Measurements from ENCODE around the gene ARHGEF25.
"Not testable (repeated sequence)": the region's sequence is repeated elsewhere in the genome, so short reads cannot be mapped to it uniquely, and the experiment has no call there.

ARHGEF25 gene

DNA sequence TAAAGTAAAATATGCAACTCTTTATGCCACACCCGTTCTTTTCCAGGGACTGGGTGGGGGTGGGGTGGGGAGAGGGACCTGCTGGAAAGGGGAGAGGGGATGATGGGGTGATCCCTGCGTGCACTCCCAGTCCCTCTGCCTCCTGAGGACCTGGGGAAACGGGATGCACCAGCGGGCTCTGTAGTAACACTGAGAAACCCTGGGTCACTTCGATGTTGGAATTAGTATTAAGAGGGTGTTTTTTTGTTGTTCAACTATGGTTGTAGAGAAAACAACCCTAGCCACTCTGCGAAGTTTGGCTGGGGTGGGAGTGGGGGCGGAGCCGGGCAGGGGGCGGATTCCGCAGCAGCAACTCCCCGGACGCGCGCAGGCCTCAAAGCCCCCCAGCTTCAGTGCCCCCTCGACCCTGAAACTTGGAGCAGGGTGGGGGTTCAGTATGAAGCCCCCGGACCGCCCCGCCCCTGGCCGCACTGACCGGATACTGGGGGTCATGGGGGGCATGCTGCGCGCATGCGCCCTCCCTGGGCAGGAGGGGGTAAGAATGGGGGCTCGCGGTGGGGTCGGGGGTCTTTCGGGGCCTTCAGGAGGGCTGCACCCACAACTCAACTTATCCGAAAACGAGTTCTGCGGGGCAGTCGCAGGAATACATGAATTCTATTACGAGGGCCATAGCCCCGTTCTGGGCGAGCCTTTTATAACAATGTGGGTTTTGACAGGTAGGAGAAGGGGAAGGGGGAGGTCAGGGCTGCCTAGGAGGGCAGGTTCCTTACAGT lies 1.3 kb upstream of the ARHGEF25 start:
- DNase-seq = no peak

DNA sequence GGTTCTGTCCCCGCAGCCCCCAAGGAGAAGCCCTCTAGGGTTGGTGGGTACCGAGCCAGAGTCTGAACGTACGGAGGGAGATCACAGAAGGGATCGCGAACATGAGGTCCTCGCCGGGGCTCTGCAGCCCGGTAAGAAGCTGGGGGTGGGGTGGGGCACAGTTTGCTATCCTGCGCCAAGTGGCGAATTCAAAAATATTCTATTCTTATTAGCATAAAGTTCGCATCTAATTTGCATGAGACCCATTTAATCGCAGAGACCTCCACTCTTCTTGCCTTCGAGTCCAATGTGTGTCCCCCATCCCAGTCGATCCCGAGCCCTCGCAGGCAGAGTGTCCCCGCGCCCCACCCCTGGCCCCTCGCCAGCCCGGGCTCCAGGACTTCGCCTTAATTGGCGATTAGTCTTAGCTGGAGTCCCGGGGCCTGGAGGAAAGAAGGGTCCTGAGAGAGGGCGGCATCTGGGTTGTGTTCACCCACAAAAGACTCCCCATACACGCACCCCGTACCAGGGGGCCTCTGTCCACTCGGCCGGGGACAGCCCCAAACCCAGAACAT lies 604 bp upstream of the ARHGEF25 start:
- DNase-seq = peak; percentile 67

DNA sequence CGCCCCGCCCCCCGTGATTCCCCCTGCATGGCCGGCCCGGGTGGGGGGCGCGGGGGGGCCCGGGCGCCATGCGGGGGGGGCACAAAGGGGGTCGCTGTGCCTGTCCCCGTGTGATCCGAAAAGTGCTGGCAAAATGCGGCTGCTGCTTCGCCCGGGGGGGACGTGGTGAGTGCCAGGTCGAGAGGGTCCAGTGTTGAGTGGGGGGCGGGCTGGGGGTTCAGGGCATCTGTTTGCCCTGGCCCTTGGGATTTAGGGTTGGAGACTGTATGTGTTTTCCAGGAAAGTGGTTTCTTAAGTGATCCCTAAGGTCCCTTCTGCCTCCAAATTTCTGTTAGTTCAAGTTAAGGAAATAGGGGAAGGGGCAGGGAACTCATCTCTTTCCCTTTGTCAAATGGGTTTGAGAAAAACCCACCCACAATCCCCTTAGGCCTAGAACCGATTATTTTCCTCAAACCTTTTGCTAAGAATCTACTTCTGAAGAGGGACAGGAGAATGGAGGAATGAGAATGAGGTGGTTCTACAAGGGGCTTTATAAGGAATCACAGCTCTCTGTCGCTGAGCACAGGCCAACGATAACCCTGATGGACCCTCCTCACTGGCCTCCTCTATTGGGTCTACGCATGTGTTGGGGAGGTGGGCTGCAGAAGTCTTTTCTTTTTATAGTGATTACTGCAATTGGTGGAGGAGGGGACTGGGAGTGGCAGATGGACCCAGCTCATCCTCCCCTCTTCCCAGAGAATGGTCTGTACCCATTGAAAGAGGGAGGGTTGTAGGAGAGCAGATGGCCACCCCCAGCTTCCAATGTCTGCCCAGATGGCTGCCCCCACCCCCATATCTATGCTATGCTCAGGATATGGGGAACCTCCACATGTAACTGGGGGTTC lies 834 bp downstream of the ARHGEF25 start:
- DNase-seq = peak; percentile 61

DNA sequence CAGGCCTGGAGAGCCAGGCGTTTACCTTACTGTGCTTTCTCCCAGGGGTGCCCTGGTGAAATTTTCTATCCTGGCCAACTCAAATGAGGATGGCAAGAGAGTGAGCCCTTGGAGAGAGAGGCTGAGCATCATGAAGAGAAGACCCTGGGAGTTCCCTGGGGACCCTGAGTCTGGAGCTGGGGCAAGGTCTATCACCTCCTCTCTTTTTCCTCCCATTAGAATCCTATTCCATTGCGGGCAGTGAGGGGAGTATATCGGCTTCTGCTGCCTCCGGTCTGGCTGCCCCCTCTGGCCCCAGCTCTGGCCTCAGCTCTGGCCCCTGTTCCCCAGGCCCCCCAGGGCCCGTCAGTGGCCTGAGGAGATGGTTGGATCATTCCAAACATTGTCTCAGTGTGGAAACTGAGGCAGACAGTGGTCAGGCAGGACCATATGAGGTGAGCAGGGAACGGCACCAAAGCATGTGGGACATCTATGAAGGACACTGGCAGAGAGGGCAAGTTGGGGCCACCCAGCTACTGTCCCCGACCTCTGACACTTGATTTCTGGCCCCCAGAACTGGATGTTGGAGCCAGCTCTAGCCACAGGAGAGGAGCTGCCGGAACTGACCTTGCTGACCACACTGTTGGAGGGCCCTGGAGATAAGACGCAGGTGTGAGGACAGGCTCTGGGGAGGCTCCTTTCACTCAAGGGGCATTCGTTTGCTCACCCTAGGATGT lies 1.6 kb downstream of the ARHGEF25 start:
- DNase-seq = no peak

DNA sequence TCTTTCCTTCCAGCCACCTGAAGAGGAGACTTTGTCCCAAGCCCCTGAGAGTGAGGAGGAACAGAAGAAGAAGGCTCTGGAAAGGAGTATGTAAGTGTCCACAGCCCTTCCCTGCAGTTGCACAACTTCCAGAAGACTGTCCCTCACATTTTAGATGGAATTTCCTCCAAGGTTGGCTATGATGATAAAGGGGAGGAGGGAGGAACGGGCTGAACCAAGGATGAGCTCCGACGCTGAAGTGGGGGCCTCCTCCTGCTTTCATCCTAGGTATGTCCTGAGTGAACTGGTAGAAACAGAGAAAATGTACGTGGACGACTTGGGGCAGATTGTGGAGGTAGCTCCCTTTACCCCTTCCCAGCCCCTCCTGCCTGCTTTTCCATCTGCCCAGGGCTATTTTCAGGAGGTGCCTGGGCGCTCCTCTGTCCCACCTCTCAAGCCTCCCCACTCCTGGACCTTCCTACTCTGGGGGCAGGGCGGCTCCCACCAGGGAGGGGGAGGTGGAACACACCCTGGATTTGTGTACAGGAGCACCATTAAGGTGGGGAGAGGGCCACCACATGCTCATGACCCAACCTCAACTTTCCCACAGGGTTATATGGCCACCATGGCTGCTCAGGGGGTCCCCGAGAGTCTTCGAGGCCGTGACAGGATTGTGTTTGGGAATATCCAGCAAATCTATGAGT lies 2.3 kb downstream of the ARHGEF25 start:
- no peak for DNase-seq

DNA sequence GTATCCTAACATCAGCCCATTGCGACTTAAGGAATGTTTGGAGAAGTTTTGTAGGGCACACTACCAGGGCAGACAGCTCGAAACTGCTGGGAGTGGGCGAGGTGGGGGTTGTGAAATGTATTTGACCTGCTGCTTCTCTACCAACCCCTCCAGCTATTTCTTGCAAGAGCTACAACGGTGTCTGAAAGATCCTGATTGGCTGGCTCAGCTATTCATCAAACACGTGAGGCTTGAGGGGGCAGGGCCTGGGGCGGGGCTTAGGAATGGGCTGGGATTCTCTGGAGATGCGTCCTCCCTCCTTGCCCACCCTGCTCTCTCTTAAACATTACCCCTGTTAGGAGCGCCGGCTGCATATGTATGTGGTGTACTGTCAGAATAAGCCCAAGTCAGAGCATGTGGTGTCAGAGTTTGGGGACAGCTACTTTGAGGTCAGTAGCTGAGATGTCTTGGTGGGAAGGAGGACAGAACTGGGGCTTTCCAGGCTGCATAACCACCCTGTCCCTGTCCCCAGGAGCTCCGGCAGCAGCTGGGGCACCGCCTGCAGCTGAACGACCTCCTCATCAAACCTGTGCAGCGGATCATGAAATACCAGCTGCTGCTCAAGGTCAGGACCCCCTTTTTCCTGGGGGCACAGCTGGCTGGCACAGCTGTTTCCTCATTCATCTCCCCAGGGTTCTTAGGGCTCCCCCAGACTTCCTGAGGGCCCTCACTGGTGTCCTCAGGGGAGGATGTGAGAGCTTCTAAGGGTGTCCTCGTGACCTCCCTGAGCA lies 3.1 kb downstream of the ARHGEF25 start:
- peak; percentile 10 for DNase-seq

DNA sequence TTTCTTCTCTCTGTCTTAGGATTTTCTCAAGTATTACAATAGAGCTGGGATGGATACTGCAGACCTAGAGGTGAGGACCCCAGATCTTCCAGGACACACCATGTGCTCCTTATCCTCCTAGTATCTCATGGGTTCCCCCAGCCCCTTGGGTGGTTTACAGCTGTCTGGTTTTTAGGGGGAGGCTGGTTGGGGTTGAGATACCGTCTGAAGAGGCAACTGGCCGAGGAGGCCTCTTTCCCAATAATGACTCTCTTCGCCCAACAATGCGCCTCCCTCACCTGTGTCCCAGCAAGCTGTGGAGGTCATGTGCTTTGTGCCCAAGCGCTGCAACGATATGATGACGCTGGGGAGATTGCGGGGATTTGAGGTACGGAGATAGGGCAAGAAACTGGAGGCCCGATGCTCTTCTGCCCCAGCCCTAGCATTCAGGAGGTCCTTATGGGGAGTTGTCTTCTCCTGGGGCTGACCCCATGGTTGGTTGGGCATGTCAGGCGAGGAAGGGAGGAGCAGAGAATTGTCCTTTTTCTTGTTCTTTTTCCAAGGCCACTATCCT lies 3.8 kb downstream of the ARHGEF25 start:
- no peak for DNase-seq

GRCh38 chr12:57615637-57616036 lies 4.4 kb downstream of the ARHGEF25 start:
- DNase-seq = no peak

DNA sequence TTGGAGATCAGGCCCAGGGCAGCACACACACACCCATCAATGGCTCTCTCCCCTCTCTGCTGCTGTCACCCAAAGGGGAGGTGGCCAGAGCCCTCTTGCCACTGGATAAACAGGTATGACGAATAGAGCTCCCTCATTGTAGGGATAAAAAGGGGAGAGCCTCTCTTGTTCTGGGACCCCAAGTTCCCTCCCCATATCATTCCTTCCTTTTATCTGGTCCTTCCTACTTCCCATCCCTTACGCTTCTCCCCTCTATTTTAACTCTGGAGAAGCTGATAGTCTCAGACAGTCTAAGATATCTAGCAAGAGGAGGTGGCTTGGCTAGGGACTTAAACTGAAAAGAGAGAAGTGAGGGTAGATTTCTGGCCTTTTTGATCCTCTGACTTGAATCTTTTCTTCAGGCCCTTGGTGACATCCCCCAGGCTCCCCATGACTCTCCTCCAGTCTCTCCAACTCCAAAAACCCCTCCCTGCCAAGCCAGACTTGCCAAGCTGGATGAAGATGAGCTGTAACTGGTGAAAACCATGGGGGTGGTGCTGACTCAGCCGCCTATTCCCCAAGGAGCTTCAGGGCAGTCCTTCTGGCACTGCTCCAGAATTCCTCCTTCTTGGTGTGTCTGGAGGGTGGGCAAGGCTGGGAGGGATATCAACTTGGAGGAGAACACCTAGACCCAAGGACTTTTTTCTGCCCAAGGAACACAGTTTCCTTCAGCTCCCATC lies 5.3 kb downstream of the ARHGEF25 start:
- DNase-seq = peak; percentile 40

- no peak for DNase-seq
These were observed 6.7 kb downstream of the ARHGEF25 start for GRCh38 chr12:57617942-57618341.

DNA sequence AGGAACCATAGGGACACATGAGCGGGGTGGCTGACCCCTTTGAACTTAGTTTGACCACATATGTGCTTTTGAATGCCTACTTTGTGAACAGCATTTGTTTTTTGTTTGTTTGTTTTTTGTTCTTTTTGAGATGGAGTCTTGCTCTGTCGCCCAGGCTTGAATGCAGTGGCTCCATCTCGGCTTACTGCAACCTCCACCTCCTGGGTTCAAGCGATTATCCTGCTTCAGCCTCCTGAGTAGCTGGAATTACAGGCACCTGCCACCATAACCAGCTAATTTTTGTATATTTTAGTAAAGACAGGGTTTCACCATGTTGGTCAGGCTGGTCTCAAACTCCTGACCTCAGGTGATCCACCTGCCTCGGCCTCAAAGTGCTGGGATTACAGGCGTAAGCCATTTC lies 7.2 kb downstream of the ARHGEF25 start:
- DNase-seq = not testable (repeated sequence)

GRCh38 chr12:57618966-57619433 lies 7.8 kb downstream of the ARHGEF25 start:
- no peak for DNase-seq

GRCh38 chr12:57619434-57620244 lies 8.4 kb downstream of the ARHGEF25 start:
- DNase-seq = no peak

DNA sequence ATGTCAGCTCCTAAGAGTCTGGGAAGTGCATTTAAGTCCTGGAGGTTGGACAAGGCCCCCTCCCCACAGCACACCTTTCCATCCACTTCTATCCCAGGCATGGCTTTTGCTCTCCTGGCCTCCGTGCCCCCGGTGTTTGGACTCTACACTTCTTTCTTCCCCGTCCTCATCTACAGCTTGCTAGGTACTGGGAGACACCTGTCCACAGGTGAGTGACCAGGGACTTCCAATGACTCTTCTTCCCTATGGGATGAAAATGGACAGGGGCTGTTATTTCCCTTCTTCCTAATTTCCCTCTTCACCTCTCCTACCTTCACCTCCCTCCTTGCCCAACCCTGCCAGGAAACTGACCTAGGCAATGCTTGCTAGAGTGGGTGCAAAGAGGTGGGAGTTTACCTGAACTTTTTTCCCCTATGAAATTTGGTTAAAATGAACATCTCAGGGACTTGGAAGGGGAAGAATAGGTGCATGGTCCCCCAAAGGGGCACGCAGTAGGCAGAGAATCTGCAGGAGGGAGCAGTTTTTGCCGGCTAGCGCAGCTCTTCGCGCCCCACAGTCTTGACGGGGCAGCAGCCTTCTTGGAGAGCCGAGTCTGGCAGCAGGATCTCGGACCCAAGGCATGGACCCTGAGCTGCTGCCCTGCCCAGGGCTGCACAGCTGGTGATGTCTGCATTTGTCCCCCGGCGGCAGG lies 9.2 kb downstream of the ARHGEF25 start:
- no peak for DNase-seq

GRCh38 chr12:57620936-57621496 lies 9.8 kb downstream of the ARHGEF25 start:
- peak; percentile 55 for DNase-seq

DNA sequence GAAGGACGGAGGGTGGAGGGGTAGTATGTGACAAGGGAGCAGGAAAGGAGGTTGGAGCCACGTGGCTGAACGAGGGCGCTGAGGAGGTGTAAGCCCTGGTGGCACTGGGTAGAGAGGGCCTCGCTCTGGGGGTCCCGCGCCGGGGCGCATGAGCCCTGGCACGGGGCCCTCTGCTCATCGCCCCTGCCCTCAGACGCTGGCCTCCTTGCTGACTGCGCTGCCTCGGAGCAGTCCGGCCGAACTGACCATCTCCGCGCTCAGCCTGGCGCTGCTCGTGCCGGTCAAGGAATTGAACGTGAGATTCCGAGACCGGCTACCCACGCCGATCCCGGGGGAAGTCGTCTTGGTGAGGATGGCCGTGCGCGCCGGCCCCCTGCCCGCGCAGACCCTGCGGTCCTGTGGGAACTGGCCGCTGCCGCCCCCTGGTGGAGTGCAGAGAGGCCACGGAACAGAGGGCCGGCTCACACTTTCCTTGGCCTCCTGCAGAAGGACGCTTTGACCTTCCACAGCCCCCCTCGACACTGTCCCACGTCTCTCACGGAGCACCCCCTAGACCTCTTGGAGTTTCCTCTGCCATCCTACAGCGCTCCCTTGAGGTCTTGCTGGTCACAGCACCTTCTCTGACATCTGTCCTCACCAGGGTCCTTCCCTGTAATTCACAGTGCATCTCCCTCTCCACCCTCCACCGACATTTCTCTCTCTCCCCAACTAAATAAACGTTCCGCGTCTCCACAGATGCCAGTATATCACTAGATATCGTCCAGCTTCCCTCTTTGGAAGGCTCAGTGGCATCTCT lies 10.5 kb downstream of the ARHGEF25 start:
- peak; percentile 77 for DNase-seq
